Type B pancreatic cell (in vitro differentiated cells): Measurements from ENCODE around the gene SPNS2. TPM values are rescaled to one million over a fixed set of nuclear protein-coding genes. Genes with fewer than 3 reads are reported as not detected.

ENCODE experiments used
- DNase-seq: peaks from one replicate; pipeline ENCODE4 v3.0.0; 2021; ENCODE audit warnings: mixed read lengths; ENCODE audit not compliant: unreplicated experiment; ENCODE audit errors: extremely low spot score
- H3K27ac Mint-ChIP-seq: 2 replicates; pipeline ENCODE4 v1.8.0; 2021; ENCODE audit warnings: mild to moderate bottlenecking, mixed read lengths
- H3K27me3 Mint-ChIP-seq: 2 replicates; pipeline ENCODE4 v1.8.0; 2021; ENCODE audit warnings: mixed read lengths
- H3K36me3 Mint-ChIP-seq: 2 replicates; pipeline ENCODE4 v1.8.0; 2021; ENCODE audit warnings: mixed read lengths
- H3K4me1 Mint-ChIP-seq: one replicate; pipeline ENCODE4 v1.8.0; 2021; ENCODE audit warnings: mixed read lengths; ENCODE audit not compliant: unreplicated experiment
- H3K4me3 Mint-ChIP-seq: 2 replicates; pipeline ENCODE4 v1.8.0; 2021; ENCODE audit warnings: mild to moderate bottlenecking, mixed read lengths
- H3K9me3 Mint-ChIP-seq: 2 replicates; pipeline ENCODE4 v1.8.0; 2021; ENCODE audit warnings: mixed read lengths
- total RNA-seq: library from RNA; stranded (reverse); gene quantifications from 2 replicates; pipeline ENCODE4 v1.2.1, GENCODE V29; 2021; ENCODE audit warnings: low replicate concordance
- TF ChIP-seq, protein P1 (sequence below): fragments of 200-600 bp; sonication (generic); conservative IDR thresholded peaks from 2 replicates; pipeline ENCODE4 v1.5.0; 2021; ENCODE audit warnings: antibody characterized with exemption, mild to moderate bottlenecking

SPNS2 gene
- total RNA-seq, 1 donor from 2014 or later = 16.1 TPM

DNA sequence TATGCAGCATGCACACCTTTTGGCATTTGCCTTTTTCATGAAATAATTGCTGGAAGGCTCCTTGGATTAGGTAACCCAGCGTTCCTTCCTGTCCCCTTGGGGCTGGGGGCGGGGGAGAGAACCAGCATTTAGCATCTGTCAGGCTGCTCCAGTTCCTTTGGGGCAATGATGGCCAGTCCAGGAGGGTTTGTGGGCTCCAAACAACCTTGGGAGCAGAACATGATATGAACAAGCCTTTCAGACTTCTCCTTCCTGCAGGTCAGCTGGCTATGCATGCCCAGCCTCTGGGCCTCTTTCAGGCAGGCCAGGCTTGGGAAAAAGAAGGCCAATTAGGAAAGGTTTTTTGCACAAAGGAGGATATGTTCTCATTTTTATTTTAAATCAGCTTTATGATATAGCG lies 84.5 kb downstream of the SPNS2 start:
- TF ChIP-seq, protein P1, sequence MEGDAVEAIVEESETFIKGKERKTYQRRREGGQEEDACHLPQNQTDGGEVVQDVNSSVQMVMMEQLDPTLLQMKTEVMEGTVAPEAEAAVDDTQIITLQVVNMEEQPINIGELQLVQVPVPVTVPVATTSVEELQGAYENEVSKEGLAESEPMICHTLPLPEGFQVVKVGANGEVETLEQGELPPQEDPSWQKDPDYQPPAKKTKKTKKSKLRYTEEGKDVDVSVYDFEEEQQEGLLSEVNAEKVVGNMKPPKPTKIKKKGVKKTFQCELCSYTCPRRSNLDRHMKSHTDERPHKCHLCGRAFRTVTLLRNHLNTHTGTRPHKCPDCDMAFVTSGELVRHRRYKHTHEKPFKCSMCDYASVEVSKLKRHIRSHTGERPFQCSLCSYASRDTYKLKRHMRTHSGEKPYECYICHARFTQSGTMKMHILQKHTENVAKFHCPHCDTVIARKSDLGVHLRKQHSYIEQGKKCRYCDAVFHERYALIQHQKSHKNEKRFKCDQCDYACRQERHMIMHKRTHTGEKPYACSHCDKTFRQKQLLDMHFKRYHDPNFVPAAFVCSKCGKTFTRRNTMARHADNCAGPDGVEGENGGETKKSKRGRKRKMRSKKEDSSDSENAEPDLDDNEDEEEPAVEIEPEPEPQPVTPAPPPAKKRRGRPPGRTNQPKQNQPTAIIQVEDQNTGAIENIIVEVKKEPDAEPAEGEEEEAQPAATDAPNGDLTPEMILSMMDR = no peak
- DNase-seq = no peak
- Mint-ChIP-seq H3K4me1 (peaks cover 40% of the 10 kb centered on the region), H3K4me3 (peak overlapping the region; percentile 98), H3K36me3 (no peaks in the 10 kb centered on the region), H3K9me3 (no peaks in the 10 kb centered on the region), H3K27me3 (peaks cover 23% of the 10 kb centered on the region), H3K27ac (peak overlapping the region; percentile 16)

DNA sequence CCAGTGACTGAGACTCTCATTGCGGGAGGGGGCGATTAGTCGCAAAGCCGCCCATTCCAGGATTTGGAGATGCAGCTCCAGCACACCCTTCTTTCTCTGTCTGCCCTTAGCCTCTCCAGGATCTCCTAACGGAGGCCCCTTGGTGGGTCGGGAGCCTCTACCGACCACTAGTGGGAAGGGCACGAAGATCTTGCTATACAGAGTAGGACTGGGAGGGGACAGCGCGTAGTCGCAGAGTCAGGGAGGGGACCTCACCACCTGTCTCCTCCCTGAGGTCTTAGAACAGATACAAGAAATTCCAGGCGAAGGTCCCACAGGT lies 85.1 kb downstream of the SPNS2 start:
- Mint-ChIP-seq H3K4me1 (peaks cover 40% of the 10 kb centered on the region), H3K27me3 (peaks cover 23% of the 10 kb centered on the region), H3K27ac (peak overlapping the region; percentile 92), H3K4me3 (peak overlapping the region; percentile 98), H3K9me3 (no peaks in the 10 kb centered on the region), H3K36me3 (no peaks in the 10 kb centered on the region)
- DNase-seq = no peak
- TF ChIP-seq, protein P1 = peak; percentile 74

DNA sequence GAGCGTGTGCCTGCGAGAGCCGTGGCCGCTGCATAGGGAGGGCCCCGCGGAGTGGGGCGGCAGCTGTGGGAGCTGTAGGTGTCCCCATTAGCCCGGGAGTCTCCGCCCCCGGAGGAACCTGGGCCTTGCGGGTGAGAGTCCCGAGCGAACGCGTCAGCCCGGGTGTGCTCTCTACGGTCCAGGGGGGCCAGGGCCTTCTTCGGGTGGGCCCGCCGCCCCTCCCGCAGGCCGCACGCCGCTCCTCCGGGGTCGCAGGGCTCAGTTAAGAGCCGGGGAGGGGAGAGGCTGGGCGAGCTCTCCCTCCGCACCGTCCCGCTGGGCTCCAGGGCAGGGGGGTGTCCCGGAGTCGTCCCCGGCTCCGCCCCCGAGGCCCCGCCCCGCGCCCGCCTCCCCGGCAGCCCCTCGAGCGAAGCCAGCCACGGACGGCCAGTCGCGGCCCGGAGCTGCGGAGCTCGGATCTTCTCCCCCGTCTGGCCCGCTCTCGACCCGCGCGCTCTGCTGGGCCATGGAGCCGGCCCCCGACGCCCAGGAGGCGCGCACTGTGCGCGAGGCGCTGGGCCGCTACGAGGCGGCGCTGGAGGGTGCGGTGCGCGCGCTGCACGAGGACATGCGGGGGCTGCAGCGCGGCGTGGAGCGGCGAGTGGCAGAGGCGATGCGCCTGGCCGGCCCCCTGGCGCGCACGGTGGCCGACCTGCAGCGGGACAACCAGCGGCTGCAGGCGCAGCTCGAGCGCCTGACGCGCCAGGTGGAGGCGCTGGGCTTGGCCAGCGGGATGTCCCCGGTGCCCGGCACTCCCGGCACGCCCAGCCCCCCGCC lies 85.6 kb downstream of the SPNS2 start, which contains the start of gene SMTNL2:
TSS of gene SMTNL2 (plus strand) at position 429 of the 816 bp plus-strand sequence. CDS start at position 506, 77 bp downstream.
- peaks cover 23% of the 10 kb centered on the region for H3K27me3 Mint-ChIP-seq
- DNase-seq = no peak
- H3K4me1 Mint-ChIP-seq = peaks cover 40% of the 10 kb centered on the region
- no peaks in the 10 kb centered on the region for H3K36me3 Mint-ChIP-seq
- peak within 1 kb of the TSS; percentile 92 for H3K27ac Mint-ChIP-seq
- H3K4me3 Mint-ChIP-seq = peak within 1 kb of the TSS; percentile 98
- no peaks in the 10 kb centered on the region for H3K9me3 Mint-ChIP-seq
- TF ChIP-seq, protein P1 = peak; percentile 34

DNA sequence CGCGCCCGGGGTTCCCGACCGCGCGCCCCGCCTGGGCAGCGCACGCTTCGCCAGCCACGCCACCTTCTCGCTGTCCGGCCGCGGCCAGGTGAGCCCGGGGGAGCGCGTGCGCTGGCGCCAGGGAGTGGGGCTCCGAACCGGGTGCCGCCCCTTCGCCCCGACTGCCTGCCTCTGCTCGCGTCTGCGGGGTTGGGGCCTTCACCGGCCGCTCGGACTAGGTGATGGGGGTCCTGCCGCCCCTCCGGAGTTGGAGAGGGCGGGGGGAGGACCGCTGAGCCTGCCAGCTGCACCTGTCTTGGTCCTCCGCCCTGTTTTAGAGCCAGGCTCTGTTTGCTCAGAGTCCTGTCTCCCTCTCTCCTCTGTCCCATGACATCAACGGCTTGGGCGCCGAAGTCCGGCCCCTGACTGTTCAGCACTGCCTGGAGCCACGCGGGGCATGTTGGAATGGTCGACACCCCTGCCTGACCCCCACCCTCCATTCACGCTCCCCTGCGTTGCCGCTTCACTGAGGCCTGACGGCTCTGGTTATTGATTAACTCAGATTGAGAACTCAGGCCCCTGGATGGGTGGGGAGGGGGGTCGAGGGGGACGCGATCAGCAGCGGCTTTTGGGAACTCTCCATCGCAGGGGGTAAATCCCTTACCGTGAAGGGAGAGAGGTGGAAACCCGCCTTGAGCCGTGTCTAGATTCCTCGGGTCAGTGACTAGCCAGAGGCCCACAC lies 86.4 kb downstream of the SPNS2 start:
- peaks cover 23% of the 10 kb centered on the region for H3K27me3 Mint-ChIP-seq
- peak overlapping the region; percentile 51 for H3K27ac Mint-ChIP-seq
- TF ChIP-seq, protein P1 = no peak
- no peaks in the 10 kb centered on the region for H3K9me3 Mint-ChIP-seq
- peak overlapping the region; percentile 90 for H3K4me3 Mint-ChIP-seq
- DNase-seq = no peak
- H3K4me1 Mint-ChIP-seq = peaks cover 35% of the 10 kb centered on the region
- no peaks in the 10 kb centered on the region for H3K36me3 Mint-ChIP-seq

DNA sequence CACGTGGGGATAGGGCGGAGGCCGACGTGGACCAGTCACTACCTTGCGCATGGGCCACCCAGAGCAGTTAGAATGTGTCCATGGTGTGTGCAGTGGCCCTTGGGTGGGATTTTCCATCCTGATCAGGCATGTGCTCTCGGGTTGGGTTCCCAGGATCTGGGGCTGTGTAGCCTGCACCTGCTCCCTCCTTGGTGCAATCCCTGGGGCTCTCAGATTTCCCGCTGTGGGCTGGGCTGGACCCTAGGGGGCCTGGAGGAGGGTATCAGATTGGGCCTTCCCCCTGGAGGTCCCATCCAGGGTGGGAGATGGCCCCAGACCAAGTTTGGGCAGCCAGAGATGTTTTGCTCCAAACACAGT lies 86.9 kb downstream of the SPNS2 start:
- Mint-ChIP-seq H3K27me3 (peaks cover 23% of the 10 kb centered on the region), H3K27ac (peak overlapping the region; percentile 51), H3K4me3 (peak overlapping the region; percentile 90), H3K36me3 (no peaks in the 10 kb centered on the region), H3K4me1 (peaks cover 41% of the 10 kb centered on the region), H3K9me3 (no peaks in the 10 kb centered on the region)
- TF ChIP-seq, protein P1 = no peak
- no peak for DNase-seq
